Muscle layer of colon (tissue), 2 donors: ENCODE measurements around the gene PRRT1B.

Experiments used
- H3K27ac ChIP-seq: one replicate; pipeline ENCODE4 v1.7.0; 2013; ENCODE audit warnings: low read depth, mild to moderate bottlenecking, low read length, moderate library complexity
- H3K27me3 ChIP-seq, 2 donors: one replicate each; pipeline ENCODE4 v1.7.0; 2013; ENCODE audit warnings: low read length in 2 of 2, mild to moderate bottlenecking in 2 of 2; ENCODE audit not compliant: insufficient read depth in 2 of 2, control insufficient read depth in 1 of 2
- H3K36me3 ChIP-seq: one replicate; pipeline ENCODE4 v1.7.0; 2013; ENCODE audit warnings: mild to moderate bottlenecking, low read length; ENCODE audit not compliant: insufficient read depth
- H3K4me1 ChIP-seq: one replicate; pipeline ENCODE4 v1.7.0; 2013; ENCODE audit warnings: mild to moderate bottlenecking, low read length; ENCODE audit not compliant: insufficient read depth
- H3K4me3 ChIP-seq, 2 donors: one replicate each; pipeline ENCODE4 v1.7.0; 2013; ENCODE audit warnings: low read length in 2 of 2, low read depth in 1 of 2, mild to moderate bottlenecking in 1 of 2, moderate library complexity in 1 of 2
- H3K9ac ChIP-seq: one replicate; pipeline ENCODE4 v1.7.0; 2013; ENCODE audit warnings: low read length
- H3K9me3 ChIP-seq: one replicate; pipeline ENCODE4 v1.7.0; 2013; ENCODE audit warnings: mild to moderate bottlenecking, low read length
- donor health status: abdominal sarcoma.
- donor health status: Adenocarcinoma of cecum.

PRRT1B gene

DNA sequence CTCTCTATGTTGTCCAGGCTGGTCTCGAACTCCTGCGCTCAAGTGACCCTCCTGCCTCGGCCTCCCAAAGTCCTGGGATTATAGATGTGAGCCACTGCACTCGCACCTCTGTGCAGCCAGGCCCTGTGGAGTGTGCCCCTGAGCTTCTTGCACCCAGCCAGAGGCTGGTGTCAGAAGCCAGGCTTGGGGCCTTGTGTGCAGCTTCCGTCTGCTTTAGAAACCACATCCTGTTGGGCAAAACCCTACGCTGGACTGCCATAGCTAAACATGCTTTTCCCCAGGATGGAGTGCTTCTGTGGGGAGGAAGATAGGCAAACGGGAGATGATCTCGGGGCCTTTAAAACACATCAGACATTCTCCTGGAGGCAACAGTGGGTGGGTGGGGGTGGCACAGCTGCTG, 40.1 kb downstream of the PRRT1B start:
- H3K36me3 ChIP-seq, result peaks cover 68% of the 10 kb centered on the region
- H3K9ac ChIP-seq, result no peak overlapping the region
- no peaks in the 10 kb centered on the region for H3K9me3 ChIP-seq
- no peaks in the 10 kb centered on the region for H3K27me3 ChIP-seq
- no peak overlapping the region for H3K4me3 ChIP-seq
- H3K4me1 ChIP-seq, result peaks cover 3% of the 10 kb centered on the region
- no peak overlapping the region for H3K27ac ChIP-seq

DNA sequence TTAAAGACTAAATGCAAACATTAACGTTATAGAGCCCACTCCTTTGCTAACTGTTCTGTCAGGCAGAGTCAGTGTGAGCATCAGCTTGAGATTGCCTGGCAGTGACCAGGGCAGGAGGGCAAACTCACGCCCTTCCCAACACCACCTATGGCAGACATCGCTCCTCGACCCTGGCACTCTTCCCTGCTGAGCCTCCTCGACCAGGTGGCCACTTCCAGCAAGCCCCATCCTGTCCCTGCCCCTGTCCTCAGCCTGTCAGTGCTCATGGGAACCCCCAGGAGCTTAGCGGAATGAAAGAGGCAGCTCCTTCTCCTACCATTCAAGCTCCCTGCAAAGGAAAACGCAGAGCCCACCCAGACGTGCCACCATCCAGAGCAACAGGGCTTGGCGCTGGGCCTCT, 42.0 kb downstream of the PRRT1B start:
- no peaks in the 10 kb centered on the region for H3K4me1 ChIP-seq
- H3K36me3 ChIP-seq, result peaks cover 59% of the 10 kb centered on the region
- H3K9ac ChIP-seq, result no peak overlapping the region
- no peaks in the 10 kb centered on the region for H3K27me3 ChIP-seq
- H3K4me3 ChIP-seq, result no peak overlapping the region
- no peaks in the 10 kb centered on the region for H3K9me3 ChIP-seq
- no peak overlapping the region for H3K27ac ChIP-seq

DNA sequence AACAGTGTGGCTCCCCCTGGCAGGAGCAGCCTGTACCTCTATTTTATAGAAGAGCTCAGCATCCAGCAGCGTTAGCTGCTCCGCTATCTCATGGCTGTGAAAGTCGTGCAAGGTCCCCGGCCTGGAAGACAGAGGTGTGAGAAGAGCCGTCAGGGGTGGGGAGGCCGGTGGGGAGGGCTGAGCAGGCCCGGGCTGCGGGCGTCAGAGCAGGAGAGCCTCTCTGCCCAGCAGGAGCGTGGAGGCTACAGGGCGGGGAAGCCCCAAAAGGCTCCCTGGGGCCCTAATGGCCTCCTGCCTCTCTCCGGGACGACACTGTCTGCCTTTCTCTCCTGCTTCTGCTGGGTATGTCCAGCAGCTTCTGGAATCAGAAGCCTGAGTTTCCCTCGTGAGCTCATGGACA, 42.6 kb downstream of the PRRT1B start:
- Histone ChIP-seq H3K4me3 (no peak overlapping the region), H3K9me3 (no peaks in the 10 kb centered on the region), H3K27me3 (no peaks in the 10 kb centered on the region), H3K27ac (no peak overlapping the region), H3K4me1 (no peaks in the 10 kb centered on the region), H3K9ac (no peak overlapping the region), H3K36me3 (peaks cover 54% of the 10 kb centered on the region)

DNA sequence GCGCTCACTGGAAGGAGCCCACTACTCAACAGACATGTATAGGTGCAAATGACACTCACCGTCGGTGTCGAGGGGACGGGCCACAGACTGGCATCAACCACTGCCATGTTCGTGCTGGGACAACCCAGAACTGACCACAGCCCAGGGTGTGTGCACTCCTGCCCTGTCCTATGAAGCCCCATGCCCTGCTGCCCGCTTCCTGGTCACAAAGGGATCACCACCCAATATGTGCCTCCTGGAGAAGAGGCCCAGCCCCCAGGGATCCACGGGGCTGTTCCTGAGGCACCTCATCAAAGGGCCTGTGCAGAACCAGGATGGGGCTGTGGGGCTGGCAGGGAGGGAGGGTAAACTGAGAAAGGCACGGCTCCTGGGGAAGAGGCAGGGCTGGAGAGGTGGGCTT, 43.1 kb downstream of the PRRT1B start:
- H3K4me1 ChIP-seq, result no peaks in the 10 kb centered on the region
- no peak overlapping the region for H3K4me3 ChIP-seq
- no peak overlapping the region for H3K27ac ChIP-seq
- peaks cover 49% of the 10 kb centered on the region for H3K36me3 ChIP-seq
- no peaks in the 10 kb centered on the region for H3K9me3 ChIP-seq
- no peaks in the 10 kb centered on the region for H3K27me3 ChIP-seq
- no peak overlapping the region for H3K9ac ChIP-seq

DNA sequence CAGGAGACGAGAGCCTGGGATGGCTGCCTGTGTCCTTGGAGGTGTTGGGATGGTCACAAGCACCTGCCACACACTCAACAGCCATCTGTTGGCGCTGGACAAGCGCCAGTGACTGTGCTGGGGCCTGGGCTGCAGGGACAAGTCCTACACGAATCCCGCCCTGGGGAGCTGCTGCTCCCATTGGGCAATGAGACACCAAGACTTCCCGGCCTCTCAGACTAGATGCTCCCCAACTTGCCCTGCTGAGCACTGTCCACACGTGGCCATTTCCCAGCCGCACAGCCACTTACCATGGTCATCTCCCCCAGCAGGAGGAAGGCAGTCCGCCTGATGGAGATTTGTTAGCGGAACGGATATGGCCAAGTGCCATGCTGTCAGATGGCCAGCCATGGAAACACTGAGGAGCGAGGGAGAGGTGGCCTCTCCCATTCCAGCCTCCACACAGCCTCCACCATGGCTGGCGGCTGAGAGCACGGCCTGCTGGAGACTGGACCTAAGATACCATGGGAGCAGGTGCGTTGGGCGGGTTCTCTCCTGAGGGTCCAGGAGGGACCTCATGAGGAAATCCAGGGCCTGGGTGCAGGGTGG, 43.9 kb downstream of the PRRT1B start:
- no peaks in the 10 kb centered on the region for H3K27me3 ChIP-seq
- no peaks in the 10 kb centered on the region for H3K9me3 ChIP-seq
- no peaks in the 10 kb centered on the region for H3K4me1 ChIP-seq
- peaks cover 41% of the 10 kb centered on the region for H3K36me3 ChIP-seq
- no peak overlapping the region for H3K9ac ChIP-seq
- no peak overlapping the region for H3K4me3 ChIP-seq
- H3K27ac ChIP-seq, result no peak overlapping the region

DNA sequence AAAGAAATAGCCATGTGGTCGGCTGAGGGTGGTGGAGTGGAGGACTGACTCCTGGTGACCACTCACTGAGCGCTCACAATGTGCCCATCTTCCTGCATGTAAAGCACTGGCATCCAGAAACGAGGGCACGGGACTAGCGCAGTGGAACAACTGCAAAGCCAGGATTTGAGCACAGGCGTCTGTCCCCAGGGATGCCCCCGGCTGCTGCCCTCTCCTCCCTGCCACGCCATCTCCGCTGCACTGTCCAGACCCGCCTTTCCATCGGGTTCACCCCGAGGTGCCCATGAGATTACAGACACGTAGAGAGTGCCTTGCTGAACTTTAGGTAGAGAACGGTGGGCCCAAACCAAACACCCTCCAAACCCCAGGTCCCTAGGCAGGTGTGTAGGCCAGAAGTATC, 44.7 kb downstream of the PRRT1B start:
- Histone ChIP-seq H3K27me3 (no peaks in the 10 kb centered on the region), H3K9me3 (no peaks in the 10 kb centered on the region), H3K9ac (no peak overlapping the region), H3K4me1 (no peaks in the 10 kb centered on the region), H3K36me3 (peaks cover 34% of the 10 kb centered on the region), H3K4me3 (no peak overlapping the region), H3K27ac (no peak overlapping the region)

DNA sequence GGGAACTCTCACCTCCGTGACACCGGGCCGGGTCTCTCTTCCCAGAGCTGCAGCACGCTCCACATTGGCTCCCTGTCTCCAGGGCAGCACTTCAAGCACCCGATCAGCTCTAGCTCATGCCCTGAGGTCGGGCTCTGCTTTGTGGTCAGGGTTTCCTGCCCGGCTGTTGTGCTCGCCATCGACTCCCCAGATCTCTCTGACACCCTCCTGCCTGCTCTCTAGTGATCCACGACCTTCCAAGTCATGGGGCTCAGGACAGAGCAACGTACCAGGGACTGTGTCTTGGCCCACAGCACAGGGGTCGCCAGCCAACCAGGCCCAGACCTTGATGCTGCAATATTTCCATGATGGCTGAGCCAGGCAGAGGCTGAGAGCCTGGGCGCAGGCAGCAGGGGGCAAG, 45.1 kb downstream of the PRRT1B start:
- H3K36me3 ChIP-seq, result peaks cover 38% of the 10 kb centered on the region
- no peaks in the 10 kb centered on the region for H3K4me1 ChIP-seq
- no peaks in the 10 kb centered on the region for H3K9me3 ChIP-seq
- no peak overlapping the region for H3K4me3 ChIP-seq
- H3K27ac ChIP-seq, result no peak overlapping the region
- H3K27me3 ChIP-seq, result no peaks in the 10 kb centered on the region
- no peak overlapping the region for H3K9ac ChIP-seq

DNA sequence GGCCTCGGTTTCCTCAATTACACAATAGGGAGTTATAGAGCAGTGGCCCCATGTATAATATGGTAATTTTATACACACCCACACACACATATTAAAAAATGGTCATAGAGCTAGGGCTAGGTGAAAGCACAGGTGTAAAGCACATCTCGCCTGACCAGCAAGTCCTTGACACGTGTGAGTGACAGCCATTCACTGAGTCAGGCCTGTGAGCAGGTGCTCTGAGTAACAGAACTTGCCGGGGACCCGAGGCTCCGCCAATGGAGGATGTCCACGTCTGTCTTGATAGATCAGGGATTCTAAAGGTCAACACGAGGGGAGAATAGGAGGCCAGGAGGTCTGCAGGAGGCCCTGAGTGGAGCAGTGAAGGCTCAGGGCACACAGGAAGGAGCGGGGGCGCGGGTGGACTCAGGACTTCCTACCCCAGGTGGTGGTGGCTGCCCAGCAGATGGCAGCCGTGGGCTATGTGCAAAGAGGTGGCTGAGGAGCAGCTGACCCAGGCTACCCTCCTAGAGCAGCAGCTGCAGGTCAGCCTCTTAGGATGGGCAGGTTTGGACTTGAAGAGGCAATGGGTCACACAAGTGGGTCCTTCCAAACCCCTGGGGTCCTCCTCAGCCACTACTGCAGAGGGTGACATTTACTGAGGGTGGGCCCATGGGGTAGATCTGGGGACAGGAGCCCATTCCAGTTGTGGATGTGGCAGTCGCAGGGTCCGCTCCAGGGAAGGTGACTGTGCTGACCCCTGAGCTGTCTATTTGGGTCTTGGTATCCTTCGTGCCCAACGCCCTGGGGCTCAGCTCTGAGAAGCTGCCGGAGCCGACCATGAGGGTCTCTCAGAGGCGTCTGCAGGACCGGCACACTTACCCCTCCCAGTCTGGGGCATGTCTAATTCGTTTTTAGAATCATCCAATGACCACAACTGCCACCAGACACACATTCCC, 45.9 kb downstream of the PRRT1B start:
- peaks cover 45% of the 10 kb centered on the region for H3K36me3 ChIP-seq
- H3K27me3 ChIP-seq, result no peaks in the 10 kb centered on the region
- H3K9me3 ChIP-seq, result no peaks in the 10 kb centered on the region
- H3K27ac ChIP-seq, result no peak overlapping the region
- no peak overlapping the region for H3K9ac ChIP-seq
- H3K4me1 ChIP-seq, result no peaks in the 10 kb centered on the region
- no peak overlapping the region for H3K4me3 ChIP-seq

DNA sequence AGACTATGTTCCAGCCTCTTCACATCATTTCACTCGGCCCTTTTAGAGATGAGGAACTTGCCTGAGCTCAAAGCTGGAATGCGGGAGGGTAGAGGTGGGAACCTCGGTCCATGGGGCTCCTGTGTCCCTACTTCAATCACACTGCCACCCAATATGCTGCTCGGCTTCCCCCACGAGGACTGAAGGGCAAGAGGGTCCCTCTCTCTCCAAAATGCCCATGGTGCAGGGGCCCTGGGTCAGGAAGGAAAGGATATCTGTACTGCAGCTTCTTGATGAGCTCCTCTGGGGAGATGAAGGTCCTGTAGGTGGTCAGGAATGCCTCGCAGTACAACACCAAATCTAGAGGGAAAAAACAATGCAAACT, 46.5 kb downstream of the PRRT1B start:
- H3K9ac ChIP-seq, result no peak overlapping the region
- H3K9me3 ChIP-seq, result no peaks in the 10 kb centered on the region
- H3K36me3 ChIP-seq, result peaks cover 52% of the 10 kb centered on the region
- H3K4me1 ChIP-seq, result no peaks in the 10 kb centered on the region
- H3K4me3 ChIP-seq, result no peak overlapping the region
- no peak overlapping the region for H3K27ac ChIP-seq
- H3K27me3 ChIP-seq, result no peaks in the 10 kb centered on the region

DNA sequence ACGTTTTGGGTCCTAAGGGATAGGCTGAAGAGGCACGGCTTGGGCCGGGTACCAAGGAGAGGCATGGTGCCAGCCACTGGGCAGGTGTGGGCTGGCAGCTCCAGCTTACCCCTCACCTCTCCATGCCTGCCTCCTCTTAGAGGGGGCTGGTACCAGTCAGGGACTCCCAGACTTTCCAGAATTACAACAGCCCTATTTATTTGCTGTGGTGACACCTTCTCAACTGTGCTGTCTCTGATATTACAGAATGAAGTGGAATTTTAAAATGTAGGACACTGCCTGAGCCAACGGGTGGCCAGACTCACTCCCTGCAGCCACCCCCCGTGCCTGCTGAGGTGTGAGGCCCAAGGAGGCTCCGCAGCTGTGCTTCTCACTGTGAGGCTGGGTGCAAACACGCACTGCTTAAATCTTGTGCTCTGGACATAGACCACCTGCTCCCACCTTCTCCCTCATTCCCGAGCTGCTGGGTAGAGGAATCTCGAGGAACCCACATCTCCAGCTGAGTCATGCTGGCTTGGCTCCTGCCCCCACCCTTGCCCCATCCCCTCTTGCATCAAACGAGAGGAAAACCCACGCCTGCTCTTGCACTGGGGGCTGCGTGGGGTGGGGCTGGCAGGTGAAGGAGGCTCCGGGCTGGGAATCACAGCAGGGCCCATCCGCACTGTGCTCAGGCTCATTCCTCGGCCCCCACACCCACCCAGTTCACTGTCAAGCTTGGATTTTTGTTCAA, 47.9 kb downstream of the PRRT1B start:
- no peak overlapping the region for H3K27ac ChIP-seq
- H3K9me3 ChIP-seq, result no peaks in the 10 kb centered on the region
- no peaks in the 10 kb centered on the region for H3K4me1 ChIP-seq
- no peaks in the 10 kb centered on the region for H3K27me3 ChIP-seq
- no peak overlapping the region for H3K9ac ChIP-seq
- H3K4me3 ChIP-seq, result no peak overlapping the region
- peaks cover 53% of the 10 kb centered on the region for H3K36me3 ChIP-seq

DNA sequence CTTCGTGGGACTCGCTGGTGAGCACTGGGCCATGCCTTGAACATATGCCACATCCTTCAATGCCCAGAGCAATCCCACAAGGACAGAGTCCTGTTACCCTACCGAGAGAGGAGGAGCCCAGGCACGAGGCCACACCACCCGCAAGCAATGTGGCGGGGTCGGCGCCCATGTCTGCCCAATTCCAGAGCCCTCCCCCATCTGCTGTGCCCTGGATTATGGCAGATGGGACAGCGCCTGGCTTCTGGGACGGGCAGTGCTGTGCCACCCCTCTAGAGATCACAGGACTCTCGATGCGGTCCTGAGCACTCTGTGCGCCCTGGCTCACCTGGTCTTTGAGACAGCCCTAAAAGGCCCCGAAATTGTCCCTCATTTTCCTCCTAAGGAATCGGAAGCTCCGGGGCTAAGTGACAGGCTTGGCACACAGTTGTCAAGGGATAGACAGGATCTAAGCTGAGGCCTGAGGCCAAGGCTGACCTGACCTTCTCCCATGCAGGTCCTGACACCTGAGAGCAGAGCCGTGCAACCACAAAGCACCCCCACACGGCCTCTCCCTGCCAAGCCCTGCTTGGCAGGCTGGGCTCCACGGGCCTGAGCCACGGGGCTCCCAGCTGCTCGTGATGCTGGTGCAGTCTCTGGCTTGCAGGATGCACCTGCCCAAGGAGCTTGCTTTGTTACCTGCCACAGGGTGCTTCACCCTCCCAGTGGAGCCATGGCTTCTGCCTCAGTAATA, 48.8 kb downstream of the PRRT1B start:
- no peaks in the 10 kb centered on the region for H3K9me3 ChIP-seq
- H3K4me1 ChIP-seq, result no peaks in the 10 kb centered on the region
- H3K27me3 ChIP-seq, result no peaks in the 10 kb centered on the region
- H3K27ac ChIP-seq, result no peak overlapping the region
- no peak overlapping the region for H3K4me3 ChIP-seq
- H3K9ac ChIP-seq, result no peak overlapping the region
- peaks cover 48% of the 10 kb centered on the region for H3K36me3 ChIP-seq
